Lower leg skin (tissue), 3 donors: ENCODE data around the gene MAGEA12.
"Not testable (repeated sequence)": the region's sequence is repeated elsewhere in the genome, so short reads cannot be mapped to it uniquely, and the experiment has no call there.

ENCODE experiments used
- POLR2A ChIP-seq, 2 donors: fragments of 450-650 bp; IDR thresholded peaks; one replicate each; pipeline ENCODE4 v1.6.1; 2016 to 2017; ENCODE audit warnings: antibody characterized with exemption in 2 of 2, mild to moderate bottlenecking in 1 of 2, moderate library complexity in 1 of 2
- TF ChIP-seq, protein P1 (sequence below), 3 donors: fragments of 450-650 bp; IDR thresholded peaks; one replicate each; pipeline ENCODE4 v1.5.1; 2016; ENCODE audit warnings: antibody characterized with exemption in 3 of 3, mild to moderate bottlenecking in 3 of 3, moderate library complexity in 2 of 3

DNA sequence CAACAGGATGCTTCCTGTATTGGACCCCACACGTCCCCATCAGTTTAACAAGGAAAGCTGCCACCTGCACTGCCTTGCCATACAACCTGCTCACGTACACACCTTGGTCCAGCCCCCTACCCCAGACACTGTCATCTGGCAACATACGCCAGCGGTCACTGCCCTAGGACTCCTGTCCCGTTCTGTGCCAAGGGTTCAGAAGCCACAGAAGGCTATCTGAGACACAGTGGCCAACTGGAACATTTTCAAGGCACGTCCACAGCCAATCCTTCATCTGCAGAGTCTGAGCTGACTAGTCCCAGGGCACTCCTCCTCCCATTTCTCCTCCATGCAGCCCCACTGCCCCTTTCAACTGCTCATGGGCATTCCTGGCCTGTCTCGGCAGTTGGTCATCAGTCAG lies 28.0 kb downstream of the MAGEA12 start:
- TF ChIP-seq, protein P1, sequence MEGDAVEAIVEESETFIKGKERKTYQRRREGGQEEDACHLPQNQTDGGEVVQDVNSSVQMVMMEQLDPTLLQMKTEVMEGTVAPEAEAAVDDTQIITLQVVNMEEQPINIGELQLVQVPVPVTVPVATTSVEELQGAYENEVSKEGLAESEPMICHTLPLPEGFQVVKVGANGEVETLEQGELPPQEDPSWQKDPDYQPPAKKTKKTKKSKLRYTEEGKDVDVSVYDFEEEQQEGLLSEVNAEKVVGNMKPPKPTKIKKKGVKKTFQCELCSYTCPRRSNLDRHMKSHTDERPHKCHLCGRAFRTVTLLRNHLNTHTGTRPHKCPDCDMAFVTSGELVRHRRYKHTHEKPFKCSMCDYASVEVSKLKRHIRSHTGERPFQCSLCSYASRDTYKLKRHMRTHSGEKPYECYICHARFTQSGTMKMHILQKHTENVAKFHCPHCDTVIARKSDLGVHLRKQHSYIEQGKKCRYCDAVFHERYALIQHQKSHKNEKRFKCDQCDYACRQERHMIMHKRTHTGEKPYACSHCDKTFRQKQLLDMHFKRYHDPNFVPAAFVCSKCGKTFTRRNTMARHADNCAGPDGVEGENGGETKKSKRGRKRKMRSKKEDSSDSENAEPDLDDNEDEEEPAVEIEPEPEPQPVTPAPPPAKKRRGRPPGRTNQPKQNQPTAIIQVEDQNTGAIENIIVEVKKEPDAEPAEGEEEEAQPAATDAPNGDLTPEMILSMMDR (IDR thresholded peaks at IDR 0.05): not testable (repeated sequence)
- not testable (repeated sequence) for TF ChIP-seq POLR2A (IDR thresholded peaks at IDR 0.05)
